HG03432 (cell line): Measurements from ENCODE around the gene CHST15.

Experiments
- ATAC-seq: cut with Tn5 transposase; IDR thresholded peaks from one replicate; pipeline ENCODE4 v1.9.1; 2021; ENCODE audit warnings: mild to moderate bottlenecking, moderate library complexity; ENCODE audit not compliant: unreplicated experiment

The CHST15 gene

GRCh38 chr10:124032971-124033886 lies 60.2 kb downstream of the CHST15 start:
- ATAC-seq = no peak

DNA sequence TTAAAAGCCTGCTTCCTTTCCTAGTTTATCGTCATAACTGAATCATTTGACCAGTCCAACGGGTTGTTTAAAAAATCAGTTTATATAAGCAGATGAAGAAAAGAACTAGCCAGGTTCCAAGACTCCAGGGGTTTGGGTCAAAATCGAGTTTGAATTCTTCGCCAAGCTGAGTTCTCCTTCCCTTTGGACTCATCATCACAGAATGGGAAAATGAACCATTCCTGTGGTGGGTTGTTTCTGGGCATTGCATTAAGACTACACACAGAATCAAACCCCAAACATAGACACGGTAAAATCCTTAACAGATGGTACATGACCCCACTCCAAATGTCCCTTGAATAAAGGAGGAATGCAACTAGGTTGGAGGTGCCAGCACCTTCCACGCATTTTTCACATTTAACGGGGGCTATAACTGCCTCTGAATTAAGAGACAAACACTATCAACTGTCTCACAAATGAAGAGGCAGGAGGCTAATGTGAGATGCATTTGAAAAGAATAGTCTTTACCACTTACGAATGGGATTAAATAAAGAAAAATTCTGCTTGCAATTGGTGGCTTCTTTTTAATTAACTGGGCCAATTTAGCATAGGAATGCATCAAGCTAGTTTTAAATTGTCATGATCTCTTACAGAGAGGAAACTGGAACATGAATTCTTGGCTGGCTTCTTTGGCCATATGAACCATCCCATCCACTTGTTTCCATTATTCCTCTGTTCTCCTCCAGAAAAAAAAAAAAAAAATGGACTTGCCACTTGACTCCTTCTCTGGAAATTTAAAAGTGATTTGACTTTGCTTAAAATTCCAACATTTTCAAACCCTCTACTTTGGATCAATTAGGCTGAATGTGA lies 61.1 kb downstream of the CHST15 start:
- ATAC-seq = no peak

DNA sequence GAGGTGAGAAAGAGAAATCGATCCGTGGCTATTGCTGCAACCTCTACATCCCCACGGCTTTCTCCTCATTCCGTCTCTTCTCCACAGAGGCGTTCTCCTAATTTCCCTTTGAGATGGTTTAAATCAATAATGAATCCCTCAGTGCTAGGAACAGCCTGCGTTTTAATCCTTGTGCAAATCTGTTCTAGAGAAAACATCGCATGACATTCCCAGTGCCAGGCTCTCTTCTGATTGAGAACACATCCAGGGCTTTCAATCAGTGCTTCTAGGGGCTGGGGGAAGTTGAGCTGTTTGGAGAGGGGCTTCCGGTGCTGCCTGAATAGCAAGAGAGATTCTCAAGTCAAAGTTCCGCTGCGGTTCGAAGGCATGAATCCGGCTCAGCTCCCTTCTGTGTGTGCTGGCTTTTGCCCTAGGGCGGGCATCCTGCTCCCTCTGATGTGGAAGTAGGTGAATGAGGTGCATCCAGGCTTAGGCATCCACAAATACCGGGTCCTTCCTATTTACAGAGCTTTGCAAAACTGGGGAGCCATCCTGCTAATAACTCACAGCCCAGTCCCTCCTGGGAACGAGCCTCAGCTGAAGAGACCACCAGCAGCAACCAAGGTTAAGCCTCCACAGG lies 62.8 kb downstream of the CHST15 start:
- no peak for ATAC-seq

DNA sequence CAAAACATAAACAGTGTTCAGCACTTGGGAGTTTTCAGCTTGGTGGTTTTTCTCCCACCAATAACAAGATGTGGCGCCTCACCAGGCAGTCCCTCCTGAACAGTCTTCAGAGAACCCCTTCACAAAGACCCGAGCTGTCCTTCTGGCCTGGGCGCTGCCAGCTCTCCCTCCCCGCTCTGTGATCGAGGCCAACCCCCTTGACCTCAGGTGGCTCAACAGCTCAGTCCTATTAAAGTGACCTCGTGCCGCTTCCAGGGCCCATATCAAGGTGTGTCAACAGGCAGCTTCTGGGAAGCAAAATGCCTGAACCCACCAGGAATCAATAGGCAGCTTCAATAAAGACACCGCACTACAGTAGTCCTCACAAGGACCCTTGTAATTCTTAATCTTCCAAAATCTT lies 63.3 kb downstream of the CHST15 start:
- no peak for ATAC-seq

GRCh38 chr10:124029559-124029958 lies 63.8 kb downstream of the CHST15 start:
- no peak for ATAC-seq

GRCh38 chr10:124028700-124029480 lies 64.5 kb downstream of the CHST15 start:
- ATAC-seq = no peak

GRCh38 chr10:124027651-124028050 lies 65.7 kb downstream of the CHST15 start:
- no peak for ATAC-seq

DNA sequence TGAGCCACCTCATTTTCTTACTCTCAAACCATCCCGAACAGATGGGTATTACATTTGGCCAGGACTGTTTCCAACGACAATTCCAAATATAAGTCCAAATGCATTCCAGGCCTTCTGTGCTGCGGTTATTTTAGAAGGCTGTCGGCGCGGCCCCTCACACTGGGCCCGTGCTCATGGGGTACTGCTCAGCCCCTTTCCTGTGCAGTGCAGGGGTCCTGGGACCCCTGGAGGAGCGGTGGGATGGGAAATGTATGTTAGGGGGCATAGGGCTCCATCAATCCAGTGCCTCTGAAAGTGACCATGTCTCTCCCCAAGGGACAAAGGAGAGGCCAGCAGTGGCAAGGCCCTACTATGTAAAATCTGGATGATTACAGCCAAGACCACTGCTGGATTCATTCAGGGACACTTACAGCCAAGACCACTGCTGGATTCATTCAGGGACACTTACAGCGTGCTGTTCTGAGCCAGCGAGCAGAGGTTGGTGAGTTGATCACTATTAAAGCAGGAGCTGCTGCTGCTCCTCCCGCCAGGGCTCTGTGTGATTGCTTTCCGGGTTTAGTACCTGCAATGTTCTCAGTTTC lies 66.3 kb downstream of the CHST15 start:
- no peak for ATAC-seq

DNA sequence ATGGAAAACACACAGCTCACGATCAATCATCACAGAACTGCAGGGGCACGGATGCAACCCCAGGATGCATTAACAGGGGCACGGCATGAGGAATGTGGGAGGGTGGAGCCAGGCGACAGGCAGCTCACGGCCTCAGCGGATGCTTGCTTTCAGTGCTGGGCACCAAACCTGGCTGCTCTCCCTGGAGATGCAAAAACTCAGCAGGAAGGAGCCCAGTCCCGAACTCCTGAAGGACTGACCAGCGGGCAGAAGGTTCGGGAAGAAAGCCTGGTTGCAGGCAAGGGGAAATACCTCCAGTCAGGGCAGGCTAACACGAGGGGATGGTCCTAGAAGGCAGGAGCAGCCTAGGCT lies 66.8 kb downstream of the CHST15 start:
- ATAC-seq = no peak

DNA sequence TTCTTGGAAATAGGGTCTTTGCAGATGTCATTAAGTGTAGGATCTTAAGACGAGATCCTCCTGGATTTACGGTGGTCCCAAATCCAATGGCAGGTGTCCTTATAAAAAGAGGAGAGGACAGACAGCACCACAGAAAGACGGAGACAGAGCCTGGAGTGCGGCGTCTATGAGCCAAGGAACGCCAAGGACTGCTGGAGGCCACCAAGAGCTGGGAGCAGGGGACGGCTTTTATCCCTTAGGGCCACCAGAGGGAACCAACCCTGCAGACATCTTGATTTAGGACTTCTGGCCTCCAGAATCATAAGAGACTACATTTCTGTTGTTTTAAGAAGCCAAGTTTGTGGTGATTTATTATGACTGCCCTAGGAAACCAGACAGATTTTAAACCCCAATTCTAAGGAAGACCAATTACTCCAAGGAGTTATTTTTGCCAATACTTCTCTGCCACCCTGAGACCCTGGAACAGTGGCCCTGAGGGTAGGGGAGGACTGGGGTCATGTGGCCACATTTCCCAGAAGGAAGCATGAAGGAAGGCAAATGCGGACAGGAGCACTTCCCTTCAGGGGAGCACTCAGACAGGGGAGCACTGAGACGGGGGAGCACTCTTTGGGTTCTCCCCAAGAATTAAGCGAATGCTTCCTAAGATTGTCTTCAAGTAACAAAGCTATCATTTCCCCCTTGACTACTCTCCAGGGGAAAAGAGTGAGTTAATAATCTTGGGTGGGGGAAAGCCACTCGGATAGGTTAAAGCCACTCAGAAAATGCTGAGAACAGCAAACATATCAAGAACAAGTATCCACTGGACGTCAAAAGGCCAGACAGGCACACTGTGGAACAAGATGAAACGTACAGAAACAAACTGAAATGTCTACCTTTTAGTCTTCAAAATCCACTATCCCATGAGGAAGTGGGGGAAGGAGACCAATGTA lies 67.5 kb downstream of the CHST15 start:
- no peak for ATAC-seq

DNA sequence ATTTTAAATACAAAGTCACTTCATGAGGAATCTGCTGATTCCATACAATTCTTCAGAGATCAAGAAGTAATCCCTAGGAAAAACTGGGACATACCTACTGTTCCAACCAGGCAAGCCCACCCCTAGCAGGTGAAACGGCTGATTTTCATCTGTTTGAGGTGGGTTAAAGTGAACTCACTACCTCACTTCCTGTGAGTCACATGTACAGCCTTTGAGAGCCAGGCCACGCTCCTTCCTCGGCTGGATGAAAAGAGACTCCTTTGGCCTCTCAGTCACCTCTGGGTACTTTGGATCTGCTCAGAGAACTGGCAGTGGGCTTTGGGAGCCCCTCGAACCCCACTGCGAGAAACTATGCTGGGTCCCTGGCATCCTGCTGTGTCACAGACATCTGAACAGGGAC lies 68.2 kb downstream of the CHST15 start:
- ATAC-seq = no peak

DNA sequence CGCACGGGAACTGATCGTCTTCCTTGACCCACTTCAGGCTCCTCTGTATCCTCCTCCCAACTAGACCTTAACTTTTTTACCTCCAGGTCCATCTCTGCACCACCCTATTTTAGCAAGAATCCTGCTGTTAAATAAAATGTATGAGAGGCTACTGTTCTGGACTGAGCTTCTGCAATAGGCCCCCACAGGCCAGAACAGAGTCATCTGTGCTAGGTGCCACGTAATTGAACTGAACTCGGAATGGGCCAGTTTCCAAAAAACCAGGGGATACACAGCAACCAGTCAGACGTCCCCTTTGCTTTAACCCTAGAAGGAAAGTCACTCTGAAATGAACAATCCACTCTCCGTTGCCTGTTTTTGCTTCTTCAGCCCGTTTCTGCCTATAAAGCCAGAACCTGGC lies 71.3 kb downstream of the CHST15 start:
- no peak for ATAC-seq

- no peak for ATAC-seq
These were observed 72.2 kb downstream of the CHST15 start for GRCh38 chr10:124020981-124021815.

GRCh38 chr10:124019886-124020797 lies 73.3 kb downstream of the CHST15 start:
- no peak for ATAC-seq

- no peak for ATAC-seq
These were observed 74.4 kb downstream of the CHST15 start for GRCh38 chr10:124018886-124019525.

DNA sequence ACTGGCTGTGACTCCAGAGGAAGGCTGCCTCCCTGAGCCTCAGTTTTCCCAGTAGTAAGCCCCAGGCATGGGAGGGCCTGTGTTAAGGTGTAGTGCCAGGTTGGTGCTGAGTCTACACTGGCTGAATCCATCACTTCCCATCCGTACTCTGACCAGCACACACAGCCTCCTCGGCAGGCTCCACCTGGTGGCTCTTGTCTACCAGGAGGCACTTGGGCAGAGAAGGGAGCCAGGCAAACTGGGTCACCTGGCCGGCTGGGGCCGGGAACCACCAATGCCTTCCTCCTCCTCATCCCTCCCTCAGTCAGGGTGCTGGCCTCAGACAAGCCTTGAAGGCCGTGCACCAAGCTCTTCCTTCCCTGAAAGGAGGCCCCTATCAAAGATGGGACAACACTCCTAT lies 75.7 kb downstream of the CHST15 start:
- no peak for ATAC-seq

DNA sequence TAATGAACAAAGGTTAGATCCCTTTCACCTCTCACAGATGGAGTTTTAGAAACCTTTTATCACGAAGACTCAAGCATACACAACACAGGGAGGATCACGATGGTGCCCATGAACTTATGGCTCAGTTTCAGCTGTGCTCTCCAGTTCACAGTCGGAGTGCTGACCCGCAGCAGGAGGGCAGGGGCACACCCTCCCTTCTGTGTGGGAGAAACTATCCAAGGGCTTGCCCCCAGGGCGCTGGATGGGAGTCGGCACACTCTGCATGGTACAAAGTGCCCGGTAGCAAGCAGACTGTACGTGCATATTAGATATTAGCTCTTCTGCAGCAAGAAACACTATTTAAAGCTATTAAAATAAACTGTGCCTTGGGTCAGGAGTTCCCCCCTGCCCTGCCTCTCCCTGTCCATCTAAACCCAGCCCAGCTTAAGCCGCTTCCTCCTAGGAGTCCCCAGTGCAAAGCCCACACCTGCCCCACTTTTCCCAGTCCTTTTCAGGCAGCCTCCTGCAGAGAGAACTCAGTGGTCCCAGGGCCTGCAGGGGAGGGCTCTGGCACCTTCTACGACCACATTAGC lies 76.5 kb downstream of the CHST15 start:
- no peak for ATAC-seq
